ENCODE measurements around the gene LCLAT1.

DNA sequence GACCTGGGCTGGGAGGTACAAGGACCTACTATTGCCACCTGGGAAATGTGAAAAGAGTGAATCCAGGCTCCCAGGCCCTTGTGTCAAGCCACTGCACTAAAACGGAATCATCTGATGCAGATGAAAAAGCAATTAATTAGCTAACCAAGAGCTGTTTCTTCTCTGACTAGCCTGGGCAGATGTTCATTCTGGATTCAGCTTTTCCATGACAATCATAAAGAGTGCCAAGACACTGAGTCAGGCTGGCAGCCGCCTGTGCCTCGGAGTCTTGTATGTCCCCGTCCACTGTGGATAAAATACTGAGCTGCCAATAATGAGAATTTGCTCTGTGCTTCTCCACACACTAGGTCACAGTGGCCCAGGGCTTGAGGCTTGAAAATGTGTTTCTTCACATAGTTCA, 21.7 kb upstream of the LCLAT1 start:
- TF ChIP-seq, protein P1, sequence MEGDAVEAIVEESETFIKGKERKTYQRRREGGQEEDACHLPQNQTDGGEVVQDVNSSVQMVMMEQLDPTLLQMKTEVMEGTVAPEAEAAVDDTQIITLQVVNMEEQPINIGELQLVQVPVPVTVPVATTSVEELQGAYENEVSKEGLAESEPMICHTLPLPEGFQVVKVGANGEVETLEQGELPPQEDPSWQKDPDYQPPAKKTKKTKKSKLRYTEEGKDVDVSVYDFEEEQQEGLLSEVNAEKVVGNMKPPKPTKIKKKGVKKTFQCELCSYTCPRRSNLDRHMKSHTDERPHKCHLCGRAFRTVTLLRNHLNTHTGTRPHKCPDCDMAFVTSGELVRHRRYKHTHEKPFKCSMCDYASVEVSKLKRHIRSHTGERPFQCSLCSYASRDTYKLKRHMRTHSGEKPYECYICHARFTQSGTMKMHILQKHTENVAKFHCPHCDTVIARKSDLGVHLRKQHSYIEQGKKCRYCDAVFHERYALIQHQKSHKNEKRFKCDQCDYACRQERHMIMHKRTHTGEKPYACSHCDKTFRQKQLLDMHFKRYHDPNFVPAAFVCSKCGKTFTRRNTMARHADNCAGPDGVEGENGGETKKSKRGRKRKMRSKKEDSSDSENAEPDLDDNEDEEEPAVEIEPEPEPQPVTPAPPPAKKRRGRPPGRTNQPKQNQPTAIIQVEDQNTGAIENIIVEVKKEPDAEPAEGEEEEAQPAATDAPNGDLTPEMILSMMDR (IDR thresholded peaks at IDR 0.05; ENCODE audit: insufficient read depth, low read length), result no peak
- TF ChIP-seq POLR2AphosphoS5 (IDR thresholded peaks at IDR 0.05; ENCODE audit: low read depth), result no peak

All from HL-60 (cell line).